GM21447 (cell line): ENCODE data around the gene ANKS1B.

Experiments
- ATAC-seq: cut with Tn5 transposase; IDR thresholded peaks from one replicate; pipeline ENCODE4 v1.9.1; 2021; ENCODE audit not compliant: unreplicated experiment

The ANKS1B gene

DNA sequence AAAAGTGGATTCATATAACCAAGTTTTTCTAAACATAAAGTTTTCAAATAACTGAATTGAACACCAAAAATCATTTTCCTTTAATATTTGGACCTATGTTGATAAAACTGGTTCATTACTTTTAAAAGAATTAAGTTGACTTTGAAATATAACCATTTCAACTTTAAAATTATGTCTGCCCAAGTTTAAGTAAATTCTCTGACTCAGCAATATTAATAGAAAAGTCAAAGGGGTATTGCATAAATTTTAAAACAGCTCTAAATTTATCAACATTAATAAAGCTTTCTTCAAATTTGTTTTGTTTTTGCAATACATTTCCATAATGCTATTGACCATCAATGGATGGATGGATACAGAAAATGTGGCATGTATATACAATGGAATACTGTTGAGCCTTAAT lies 505.6 kb downstream of the ANKS1B start:
- no peak for ATAC-seq

DNA sequence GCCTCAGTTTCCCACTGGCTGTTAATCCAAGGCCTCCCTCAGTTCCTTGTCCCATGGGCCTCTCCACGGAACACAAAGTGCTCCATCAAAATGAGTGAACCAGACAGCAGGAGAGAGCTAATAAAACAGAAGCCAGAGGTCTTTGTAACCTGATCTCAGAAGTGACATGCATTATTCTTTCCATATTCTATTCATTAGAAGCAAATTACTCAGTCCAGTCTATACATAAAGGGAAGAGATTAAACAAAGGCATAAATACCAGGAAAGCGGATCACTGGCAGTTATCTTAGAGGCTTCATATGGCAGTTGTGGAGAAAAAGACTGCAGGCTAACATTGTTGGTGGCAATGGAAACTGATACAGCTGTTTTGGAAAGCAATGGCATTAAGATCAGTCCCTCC lies 507.8 kb downstream of the ANKS1B start:
- no peak for ATAC-seq

DNA sequence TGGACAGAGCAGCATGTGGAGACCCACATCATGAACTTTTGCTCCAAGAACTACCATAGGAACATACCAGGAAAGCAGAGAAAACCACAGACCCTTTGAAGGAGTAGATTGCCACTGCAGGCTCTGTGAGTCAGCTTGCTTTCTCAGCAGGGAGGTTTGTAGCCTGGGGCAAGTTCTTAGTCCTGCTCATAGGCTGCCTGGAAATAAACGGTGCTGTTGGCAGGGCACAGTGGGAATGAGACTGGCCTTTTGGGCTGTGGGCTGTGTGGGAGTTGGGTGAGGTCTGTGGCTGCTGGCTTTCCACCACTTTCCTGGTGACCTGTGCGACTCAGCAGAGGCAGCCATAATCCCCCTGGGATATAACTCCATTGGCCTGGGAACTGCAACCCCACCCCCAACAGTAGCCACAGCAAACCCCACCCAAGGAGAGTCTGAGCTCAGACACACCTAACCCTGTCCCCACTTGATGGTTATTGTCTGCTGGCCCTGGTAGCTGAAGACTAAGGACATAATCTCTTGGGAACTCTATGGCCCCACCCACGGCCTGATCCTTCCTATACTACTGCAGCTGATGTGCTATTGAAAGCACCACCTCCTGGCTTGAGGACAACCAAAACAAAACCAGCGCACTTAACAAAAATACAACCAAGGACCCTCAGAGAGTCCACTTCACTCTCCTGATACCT lies 529.2 kb downstream of the ANKS1B start:
- ATAC-seq, result no peak

DNA sequence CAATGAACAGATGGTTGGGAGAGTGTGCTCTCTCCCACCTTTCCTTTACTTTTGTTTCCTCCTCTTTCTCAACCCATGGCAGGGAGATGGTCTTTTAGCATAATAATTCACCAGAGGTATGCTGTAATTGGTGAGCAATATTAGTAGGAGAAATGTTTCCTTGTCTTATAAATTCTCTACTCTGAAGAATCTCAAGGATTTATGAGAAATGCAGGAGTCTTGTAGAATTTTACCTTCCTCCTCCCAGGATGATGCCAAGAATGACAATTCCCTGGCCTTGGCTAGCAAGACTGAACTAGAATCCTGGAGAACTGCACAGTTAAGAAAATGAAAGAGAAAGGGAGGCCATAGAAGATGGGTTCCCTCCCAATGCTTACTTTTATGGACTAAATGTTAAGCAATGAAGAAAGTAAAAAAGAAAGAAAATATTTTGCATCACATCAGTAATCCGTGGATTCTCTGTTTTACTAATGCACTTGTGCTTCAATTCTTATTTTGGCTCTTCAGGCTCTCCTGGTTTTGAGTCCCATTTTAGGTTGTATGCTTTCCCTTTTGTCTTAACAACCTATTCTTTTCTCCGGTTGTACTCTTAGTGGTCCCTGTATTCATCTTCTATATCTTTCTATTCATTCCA lies 530.1 kb downstream of the ANKS1B start:
- no peak for ATAC-seq

DNA sequence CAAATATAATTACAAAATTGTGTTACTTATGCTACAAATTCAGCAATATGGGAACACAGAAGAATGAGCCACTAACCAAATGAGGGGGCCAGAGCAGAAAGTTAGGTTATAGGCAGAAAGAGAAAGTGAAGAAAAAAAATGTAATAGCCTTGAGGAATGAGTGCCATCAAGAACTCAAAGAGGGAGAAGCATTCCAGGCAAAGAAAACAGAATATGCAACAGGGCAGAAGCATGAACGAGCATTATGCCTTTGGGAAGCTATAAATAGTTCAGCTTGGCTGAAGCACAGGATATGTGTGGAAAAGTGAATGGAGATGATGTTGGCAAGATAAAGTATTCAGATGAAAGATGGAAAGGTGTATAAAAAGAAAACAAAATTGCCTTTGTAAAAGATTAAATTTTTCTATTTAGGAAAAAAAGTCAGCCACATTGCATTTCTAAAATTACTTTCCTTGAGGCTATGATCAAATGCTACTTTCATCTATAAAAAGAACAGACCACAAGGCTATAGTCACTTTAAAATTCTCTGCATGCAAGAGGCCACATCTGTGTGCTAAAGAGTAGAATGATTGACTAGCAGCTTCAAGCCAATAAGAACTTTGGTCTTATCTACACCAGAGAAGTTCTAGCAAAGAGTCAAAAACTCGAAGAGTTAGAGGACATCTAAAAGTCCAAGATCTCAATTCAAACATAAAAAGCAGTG lies 530.7 kb downstream of the ANKS1B start:
- peak; percentile 52 for ATAC-seq

DNA sequence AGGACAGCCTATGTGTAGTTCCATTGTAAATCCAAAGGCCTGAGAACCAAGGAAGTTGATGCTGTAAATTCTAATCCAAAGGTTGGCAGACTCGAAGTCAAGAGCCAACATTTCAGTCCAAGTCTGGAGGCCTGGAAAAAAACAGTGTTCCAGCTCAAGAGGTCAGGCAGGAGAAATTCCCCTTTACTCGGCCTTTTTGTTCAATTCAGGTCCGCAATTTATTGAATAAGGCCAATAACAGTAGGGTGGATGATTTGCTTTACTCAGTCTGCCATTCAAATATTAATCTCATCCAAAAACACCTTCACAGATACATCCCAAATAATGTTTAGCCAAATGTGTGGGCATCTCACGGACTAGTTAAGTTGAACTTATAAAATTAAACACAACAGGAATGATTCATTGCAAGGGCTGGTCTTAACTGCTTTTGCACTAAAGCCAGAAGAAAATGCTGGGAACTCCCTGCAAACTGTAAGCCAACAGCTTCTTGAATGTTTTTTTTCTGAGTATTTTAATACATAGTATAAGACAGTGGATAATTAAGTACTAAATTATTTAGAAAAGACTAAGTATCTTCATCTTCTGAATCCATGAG lies 534.6 kb downstream of the ANKS1B start:
- ATAC-seq, result no peak

DNA sequence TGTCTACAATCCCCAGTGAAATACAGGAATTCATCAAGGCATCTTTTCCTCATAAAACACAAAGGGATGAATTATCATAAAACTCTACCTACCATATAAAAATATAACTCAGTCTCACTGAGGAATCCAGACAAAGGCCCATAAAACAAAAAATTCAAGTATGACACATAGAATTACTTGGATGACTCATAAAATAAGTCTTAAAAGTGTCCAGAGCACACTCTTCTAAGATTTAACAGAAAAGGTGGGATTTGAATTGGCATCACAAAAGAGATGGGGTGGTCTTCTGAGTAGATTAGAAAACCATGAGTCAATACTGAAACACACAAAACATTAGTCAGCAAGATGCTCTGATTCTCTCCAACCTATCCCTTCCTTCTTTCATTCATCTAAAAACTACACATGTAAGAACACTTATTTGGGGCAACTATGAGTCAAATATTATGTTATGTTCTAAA lies 539.8 kb downstream of the ANKS1B start:
- ATAC-seq, result peak; percentile 65

DNA sequence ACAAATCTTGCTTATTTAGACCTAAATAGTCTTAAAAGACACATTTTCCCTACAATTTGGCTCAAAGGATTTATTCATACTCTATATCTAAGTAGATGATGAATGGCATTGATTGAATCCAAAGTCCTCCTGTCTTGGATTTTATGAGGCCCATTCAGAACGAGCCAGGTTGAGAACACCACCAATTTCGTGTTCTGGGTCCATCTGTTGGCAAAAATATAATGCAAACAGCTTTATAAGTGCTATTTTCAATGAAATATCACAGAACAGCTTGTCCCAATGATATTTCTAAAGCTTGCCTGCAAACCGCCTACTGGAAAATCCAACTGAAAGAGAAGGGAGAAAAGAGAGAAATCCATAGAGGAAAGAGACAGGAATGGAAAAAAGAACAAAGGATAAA lies 542.0 kb downstream of the ANKS1B start:
- ATAC-seq, result no peak

DNA sequence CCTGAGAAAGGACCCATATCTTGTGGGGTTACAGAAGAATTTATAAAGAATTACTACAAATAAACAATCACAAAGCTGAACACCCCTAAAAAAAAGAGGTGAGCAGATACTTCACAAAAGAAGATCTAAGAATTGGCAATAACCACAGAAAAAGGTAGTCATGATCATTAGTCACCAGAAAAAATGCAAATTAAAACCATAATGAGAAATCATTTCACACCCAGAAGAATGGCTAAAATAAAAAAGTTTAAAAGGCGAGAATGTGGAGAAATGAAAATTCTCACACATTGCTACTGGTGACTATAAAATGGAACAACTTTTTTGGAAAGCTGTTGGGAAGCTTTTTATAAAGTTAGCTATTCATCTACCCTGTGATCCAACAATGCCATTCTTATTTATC lies 545.3 kb downstream of the ANKS1B start:
- ATAC-seq, result no peak

DNA sequence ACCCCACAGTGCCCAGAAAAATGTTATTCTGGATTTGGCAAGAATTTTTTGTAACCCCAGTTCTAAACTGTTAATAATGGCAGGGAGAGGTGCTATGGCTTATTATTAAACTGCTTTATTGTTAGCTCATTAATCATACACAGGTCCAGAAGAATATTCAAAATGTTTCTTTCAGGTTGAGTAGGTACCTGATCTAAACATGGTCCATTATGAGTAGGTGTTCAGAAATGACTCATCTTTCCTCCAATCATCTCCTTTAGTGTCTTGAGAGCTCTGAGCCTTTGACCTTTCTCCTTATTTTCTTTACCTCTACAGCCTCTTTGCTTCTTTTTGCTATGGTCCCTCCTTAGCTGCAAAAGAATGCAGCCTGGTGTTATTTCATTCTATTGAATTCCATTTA lies 548.2 kb downstream of the ANKS1B start:
- peak; percentile 99 for ATAC-seq

DNA sequence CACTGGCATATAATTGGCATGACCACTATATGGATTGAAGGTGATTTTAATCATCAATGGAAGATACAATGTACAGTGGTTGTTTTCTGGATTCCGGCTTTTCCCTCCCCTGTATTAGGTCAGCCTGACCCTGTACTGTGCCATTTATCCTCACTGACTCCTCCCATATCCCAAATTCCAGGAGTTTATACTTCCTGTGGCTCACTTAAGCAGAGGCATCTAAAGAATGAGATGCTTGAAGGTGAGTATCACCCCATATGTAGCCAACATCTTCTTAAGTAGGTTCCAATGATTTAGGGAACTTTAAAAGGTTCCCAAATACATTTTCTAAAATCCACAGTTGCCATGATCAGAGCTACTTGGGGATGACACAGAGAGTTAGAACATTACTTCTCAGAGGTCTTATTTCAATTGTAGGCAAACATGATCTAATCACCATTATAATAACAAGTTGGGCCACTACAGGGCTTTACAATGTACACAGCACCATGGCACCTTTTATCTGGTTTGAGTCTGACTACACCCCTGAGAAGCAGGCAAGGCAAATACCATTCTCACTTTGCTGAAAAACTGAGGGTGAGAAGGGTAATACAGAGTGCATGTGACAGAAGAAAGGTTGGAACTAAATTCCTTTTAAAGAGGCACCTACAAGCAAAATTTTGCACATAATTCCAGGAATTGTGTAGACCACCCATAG lies 549.5 kb downstream of the ANKS1B start:
- no peak for ATAC-seq

DNA sequence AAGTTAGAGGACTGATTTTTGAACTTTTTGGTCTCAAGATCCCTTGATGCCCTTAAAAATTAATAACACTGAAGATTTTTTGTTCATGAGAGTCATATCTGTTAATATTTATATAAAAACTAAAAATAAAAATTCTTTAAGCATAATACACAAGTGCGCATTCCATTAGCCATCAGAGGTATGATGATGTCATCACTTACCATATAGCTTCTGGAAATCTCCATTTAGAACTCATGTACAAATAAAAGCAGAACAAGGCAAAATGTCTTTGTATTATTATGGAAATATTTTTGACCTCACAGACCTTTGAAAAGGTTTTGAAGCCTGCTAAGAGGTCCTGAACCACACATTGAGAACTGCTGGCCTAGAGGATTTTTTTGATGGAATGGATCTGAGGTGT lies 551.6 kb downstream of the ANKS1B start:
- ATAC-seq, result no peak

DNA sequence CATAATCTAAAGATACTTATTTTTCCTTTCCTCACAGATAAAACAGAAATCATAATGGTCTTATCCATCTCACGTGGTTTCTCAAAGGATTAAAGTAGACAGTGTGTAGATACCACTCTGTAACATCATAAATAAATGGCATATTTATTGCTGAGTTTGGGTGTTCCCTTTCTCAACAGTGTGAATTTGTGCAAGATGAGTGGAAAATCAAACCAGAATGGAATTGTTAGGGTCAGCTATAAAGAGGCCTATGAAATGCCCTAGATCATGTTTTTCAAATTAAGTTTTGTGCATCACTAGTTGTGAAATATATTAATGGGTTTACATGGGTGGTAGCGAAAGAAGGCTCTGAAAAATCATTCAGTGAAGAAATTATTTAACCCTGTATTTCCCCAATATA lies 553.5 kb downstream of the ANKS1B start:
- no peak for ATAC-seq

DNA sequence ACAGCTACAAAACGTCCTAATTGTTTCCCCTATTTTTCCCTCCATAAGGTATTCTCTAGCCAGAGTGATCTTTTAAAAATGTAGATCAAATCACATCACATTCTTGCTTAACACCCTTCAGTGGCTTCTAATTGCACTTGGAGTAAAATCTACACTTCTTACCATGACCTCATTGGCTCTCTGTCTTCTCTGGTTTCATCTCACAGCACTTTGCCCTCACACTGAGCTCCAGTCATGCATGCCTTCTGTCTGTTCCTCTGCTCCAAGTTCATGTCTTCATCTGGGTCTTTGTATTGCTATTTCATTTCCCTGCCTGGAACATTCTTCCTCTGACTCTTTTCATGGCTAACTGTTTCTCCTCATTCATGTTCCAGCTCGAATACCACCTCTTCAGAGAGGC lies 557.6 kb downstream of the ANKS1B start:
- ATAC-seq, result no peak

DNA sequence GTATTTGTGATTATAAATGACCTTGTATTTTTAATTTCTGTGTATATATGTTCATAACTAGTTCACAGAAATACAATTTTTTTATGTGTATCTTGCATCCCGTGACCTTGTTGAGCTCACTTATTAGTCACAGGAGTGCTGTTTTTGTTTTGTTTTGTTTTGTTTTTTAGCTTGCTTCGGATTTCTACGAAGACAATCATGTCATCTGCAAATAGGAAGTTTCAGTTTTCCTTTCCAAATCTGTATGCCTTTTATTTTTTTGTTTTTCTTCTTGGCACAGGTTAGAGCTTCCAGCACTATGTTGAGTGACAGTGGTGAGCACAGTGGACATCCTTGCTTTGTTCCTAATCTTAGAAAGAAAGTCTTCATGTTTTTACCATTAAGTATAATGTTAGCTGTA lies 566.4 kb downstream of the ANKS1B start:
- ATAC-seq, result no peak

DNA sequence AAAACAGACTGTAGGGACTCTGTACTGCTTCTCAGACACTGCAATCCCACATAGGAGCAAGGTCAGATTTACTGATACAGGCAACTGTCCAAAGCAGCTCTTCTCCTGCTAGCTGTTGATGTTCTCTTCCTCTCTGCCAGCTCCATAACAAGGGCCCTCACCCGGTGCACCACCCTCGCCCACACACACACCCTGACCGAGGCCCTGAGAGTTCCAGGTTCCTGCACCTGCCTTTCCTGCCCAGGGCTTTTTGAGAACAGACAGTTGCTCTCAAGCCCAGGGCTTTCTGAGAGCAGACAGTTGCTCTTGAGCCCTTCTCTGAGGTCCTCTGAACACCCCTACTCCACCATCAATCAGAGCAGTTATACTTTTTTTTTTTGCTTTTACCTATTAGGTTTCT lies 571.0 kb downstream of the ANKS1B start:
- no peak for ATAC-seq

DNA sequence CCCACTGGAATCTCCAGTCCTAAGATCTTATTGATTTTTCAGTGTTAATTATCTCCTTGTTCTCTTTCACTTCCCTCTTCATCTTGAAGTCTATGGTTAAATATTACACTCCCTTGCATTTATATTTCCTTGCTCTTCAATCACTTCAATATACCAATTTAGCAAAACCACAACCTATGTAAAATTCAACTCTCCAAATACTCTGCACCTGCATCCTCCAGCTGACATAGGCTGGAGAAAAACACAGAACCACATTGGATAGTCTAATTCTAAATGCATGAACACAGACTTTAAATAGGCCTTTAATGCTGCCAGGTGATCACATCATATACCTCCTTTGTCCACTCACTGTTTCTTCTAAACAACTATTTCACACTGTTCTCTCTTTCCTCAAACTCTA lies 591.0 kb downstream of the ANKS1B start:
- peak; percentile 81 for ATAC-seq

DNA sequence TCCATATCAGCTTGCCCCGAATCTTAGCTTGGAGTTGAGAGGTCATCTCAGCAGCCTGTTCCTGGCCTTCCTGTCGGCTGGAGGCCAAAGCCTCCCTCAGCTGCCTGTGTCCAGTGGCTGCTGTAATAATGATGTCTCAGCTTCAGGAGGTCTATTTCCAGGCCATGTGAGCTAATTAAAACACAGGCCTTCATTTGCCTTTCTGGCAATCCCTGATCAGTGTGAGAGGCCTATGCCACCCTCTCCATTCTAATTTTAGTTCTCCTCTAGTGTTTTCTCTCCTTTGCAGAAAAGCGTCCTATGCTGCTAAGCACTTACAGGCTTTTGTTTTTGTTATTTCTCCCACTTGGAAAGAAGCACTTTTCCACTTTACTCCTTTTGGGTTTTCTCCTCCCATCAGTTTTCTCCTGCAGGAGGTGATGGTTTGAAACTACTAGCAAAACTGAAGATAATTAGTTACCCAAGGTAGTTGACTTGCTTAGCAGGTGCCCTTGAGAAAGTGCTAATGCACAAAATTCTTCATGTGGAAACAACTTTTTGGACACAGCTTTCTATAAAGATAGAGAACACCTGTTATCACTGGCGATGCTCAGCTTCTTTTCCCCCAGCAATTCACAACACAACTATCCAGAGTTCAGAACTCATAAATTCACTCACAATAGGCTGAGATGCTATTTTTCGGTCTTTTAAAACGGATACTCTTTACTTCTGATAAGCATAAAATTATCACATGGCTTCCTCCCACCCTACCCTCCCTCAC lies 592.5 kb downstream of the ANKS1B start:
- ATAC-seq, result no peak

DNA sequence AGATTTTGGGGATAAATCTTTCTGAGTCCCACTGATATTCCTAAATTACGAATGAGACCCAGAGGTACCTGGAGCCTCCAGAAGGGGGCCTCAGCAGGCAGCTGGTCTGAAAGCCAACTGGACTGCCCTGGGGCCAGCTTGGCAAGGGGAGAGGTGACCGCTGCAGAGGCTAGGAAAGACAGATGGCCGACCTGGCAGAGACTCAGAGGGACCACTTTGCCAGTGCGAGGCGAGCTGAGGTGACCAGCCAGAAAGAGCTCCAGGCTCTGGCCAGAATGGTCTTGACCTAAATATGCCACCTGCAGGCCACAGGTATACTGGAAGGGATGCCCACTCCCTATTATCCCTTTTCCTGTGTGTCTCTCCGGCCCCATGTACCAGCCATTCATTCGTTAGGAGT lies 594.0 kb downstream of the ANKS1B start:
- ATAC-seq, result no peak

DNA sequence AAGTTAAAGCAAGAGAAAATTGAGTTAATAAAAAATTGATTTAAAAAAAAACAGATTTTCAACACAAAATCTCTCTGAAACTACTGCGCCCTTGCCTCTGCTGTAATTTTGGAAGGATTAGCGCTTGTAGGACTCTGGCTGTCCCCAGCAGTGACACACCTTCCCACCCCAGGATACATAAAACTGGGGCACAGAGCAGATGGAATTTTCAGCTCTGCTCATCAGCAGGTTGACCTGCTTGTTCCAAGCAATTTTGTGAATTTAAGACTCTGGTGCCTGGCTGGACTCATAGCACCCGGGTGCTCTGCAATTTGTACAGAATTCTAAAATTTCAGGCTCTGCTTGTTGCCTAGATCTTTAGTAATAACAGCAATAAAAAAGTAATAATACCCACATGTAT lies 595.0 kb downstream of the ANKS1B start:
- ATAC-seq, result no peak
